HepG2 (cell line): ENCODE data around the gene RGSL1. TPM values are rescaled to one million over a fixed set of nuclear protein-coding genes. Genes with fewer than 3 reads are reported as not detected.

ENCODE experiments used
- ATAC-seq: fragments of 200-7000 bp; cut with Tn5 transposase; 3 replicates; pipeline ENCODE4 v1.9.1; 2020; ENCODE audit warnings: mild to moderate bottlenecking, moderate library complexity
- BruUV-seq: library from RNA; stranded (reverse); fragments of 400-500 nt; replicated peaks from 2 replicates; lab custom pipeline; 2021; lab: Mats Ljungman, UMichigan
- CTCF ChIA-PET: fragments of 300-600 bp; formaldehyde crosslinking; extraction: SDS; loops from one replicate; lab custom pipeline; 2021; ENCODE audit warnings: low total read pairs, inconsistent platforms, low intra/inter-chr PET ratio; lab: Yijun Ruan, JAX
- POLR2A ChIA-PET: fragments of 350-600 bp; sonication (Branson Sonifier 250); formaldehyde crosslinking; loops from one replicate; lab custom pipeline; 2020; ENCODE audit warnings: antibody characterized with exemption, inconsistent platforms; lab: Yijun Ruan, JAX
- DNase-seq: peaks from one replicate; pipeline ENCODE4 v3.0.0-alpha.2; 2015; ENCODE audit warnings: low spot score
- FAIRE-seq: peaks from 3 replicates; lab custom pipeline; 2011; peaks lifted over from hg19 to GRCh38; lab: Jason Lieb, UNC
- H2AFZ ChIP-seq: one replicate; pipeline ENCODE4 v1.6.1; 2011; ENCODE audit warnings: low read length, inconsistent platforms
- H3K27ac ChIP-seq: fragments of 300-600 bp; 3 replicates; pipeline ENCODE4 v1.8.0; 2011; ENCODE audit warnings: mixed run types, mild to moderate bottlenecking, mixed read lengths, low read length, inconsistent platforms; ENCODE audit not compliant: insufficient read depth; ENCODE audit errors: extremely low read length
- H3K27me3 ChIP-seq, 2 experiments: fragments of 200-600 bp in 1 of 2; 2 replicates in 1 of 2; 3 replicates in 1 of 2; pipeline versions ENCODE4 v1.6.0 to v1.8.0; 2011; ENCODE audit warnings: low read length in 2 of 2, mild to moderate bottlenecking in 2 of 2, moderate library complexity in 2 of 2, inconsistent platforms in 1 of 2; ENCODE audit not compliant: insufficient read depth in 2 of 2, control insufficient read depth in 1 of 2
- H3K36me3 ChIP-seq, 2 experiments: fragments of 200-600 bp in 1 of 2; replicated peaks in 1 of 2; 2 replicates in 1 of 2; 3 replicates in 1 of 2; pipeline versions ENCODE4 v1.5.1 to v1.8.0; 2011; ENCODE audit warnings: low read length in 2 of 2, inconsistent platforms in 1 of 2; ENCODE audit not compliant: insufficient read depth in 2 of 2, control insufficient read depth in 1 of 2
- H3K4me1 ChIP-seq: 2 replicates; pipeline ENCODE4 v1.5.1; 2012; ENCODE audit warnings: low read length, inconsistent platforms; ENCODE audit not compliant: insufficient read depth
- H3K4me2 ChIP-seq: 2 replicates; pipeline ENCODE4 v1.6.0; 2011; ENCODE audit warnings: low read depth, low read length, inconsistent platforms
- H3K4me3 ChIP-seq, 3 experiments: fragments of 200-600 bp in 1 of 3; sonication (generic), shearing (Covaris generic) in 1 of 3; replicated peaks in 1 of 3; 2 replicates each; pipeline ENCODE4 v1.5.1; 2011 to 2016; ENCODE audit warnings: low read length in 3 of 3, inconsistent platforms in 2 of 3, low read depth in 2 of 3, mild to moderate bottlenecking in 2 of 3, control low read depth in 1 of 3, mixed read lengths in 1 of 3; ENCODE audit not compliant: insufficient read depth in 1 of 3
- H3K79me2 ChIP-seq: one replicate; pipeline ENCODE4 v1.6.1; 2011; ENCODE audit warnings: low read length, inconsistent platforms; ENCODE audit not compliant: insufficient read depth
- H3K9ac ChIP-seq: 2 replicates; pipeline ENCODE4 v1.6.0; 2011; ENCODE audit warnings: mild to moderate bottlenecking, low read depth, low read length, inconsistent platforms; ENCODE audit not compliant: insufficient read depth
- H3K9me3 ChIP-seq: 2 replicates; pipeline ENCODE4 v1.5.1; 2012; ENCODE audit warnings: mild to moderate bottlenecking, low read length
- H4K20me1 ChIP-seq: 2 replicates; pipeline ENCODE4 v1.6.0; 2011; ENCODE audit warnings: inconsistent platforms, mild to moderate bottlenecking, low read length, moderate library complexity; ENCODE audit not compliant: insufficient read depth
- CCAR2 ChIP-seq: fragments of 200-400 bp; formaldehyde crosslinking; optimal IDR thresholded peaks from 2 replicates; pipeline ENCODE3; 2018; ENCODE audit warnings: low read depth, mild to moderate bottlenecking, low read length, moderate library complexity
- DNMT1 ChIP-seq: sonication (generic); formaldehyde crosslinking; IDR thresholded peaks from 2 replicates; pipeline ENCODE4 v1.5.1; 2020; ENCODE audit warnings: mild to moderate bottlenecking, missing genetic modification reagents
- FOXO4 ChIP-seq: sonication (generic); formaldehyde crosslinking; conservative IDR thresholded peaks from 2 replicates; pipeline ENCODE4 v1.8.1; 2023; ENCODE audit warnings: missing genetic modification reagents
- HNF4A ChIP-seq: sonication (generic); formaldehyde crosslinking; IDR thresholded peaks from 2 replicates; pipeline ENCODE4 v1.4.0; 2020; ENCODE audit warnings: missing genetic modification reagents
- POLR2A ChIP-seq, 2 experiments: IDR thresholded peaks; 2 replicates each; pipeline ENCODE4 v1.6.1; 2011; ENCODE audit warnings: low read depth in 2 of 2, low read length in 2 of 2, mild to moderate bottlenecking in 1 of 2, moderate library complexity in 1 of 2; ENCODE audit not compliant: insufficient read depth in 1 of 2
- POLR2AphosphoS5 ChIP-seq: IDR thresholded peaks from 2 replicates; pipeline ENCODE4 v1.6.1; 2012; ENCODE audit warnings: low read depth, low read length
- ZFP36 ChIP-seq: fragments of 150-350 bp; IDR thresholded peaks from 2 replicates; pipeline ENCODE4 v1.6.1; 2018; ENCODE audit warnings: borderline replicate concordance, low read length, low read depth; ENCODE audit not compliant: partially characterized antibody
- ZNF558 ChIP-seq: sonication (generic); formaldehyde crosslinking; IDR thresholded peaks from 2 replicates; pipeline ENCODE4 v1.9.0; 2022; ENCODE audit warnings: mild to moderate bottlenecking, missing genetic modification reagents, borderline replicate concordance
- ZNF737 ChIP-seq: sonication (generic); formaldehyde crosslinking; IDR thresholded peaks from 2 replicates; pipeline ENCODE4 v1.5.0; 2020; ENCODE audit warnings: missing genetic modification reagents, mild to moderate bottlenecking, borderline replicate concordance
- ZNF740 ChIP-seq: sonication (generic); formaldehyde crosslinking; IDR thresholded peaks from 2 replicates; pipeline ENCODE4 v1.4.0; 2020; ENCODE audit warnings: missing genetic modification reagents
- ZNF776 ChIP-seq: sonication (generic); formaldehyde crosslinking; IDR thresholded peaks from 2 replicates; pipeline ENCODE4 v1.4.0; 2020; ENCODE audit warnings: mild to moderate bottlenecking, missing genetic modification reagents
- WGBS: methylation state at CpG from one replicate; pipeline ENCODE4 v1.1.6; 2017; ENCODE audit warnings: low lambda C conversion rate; 5-methylcytosine and 5-hydroxymethylcytosine counted together
- in situ Hi-C: cut with HindIII; loops from 2 replicates; pipeline ENCODE4 v1.10.0; 2017; ENCODE audit warnings: low pct_unique_long_range_greater_than_20kb; ENCODE audit not compliant: extremely low pct_ligation_motif_present
- intact Hi-C: fragments of 100-400 bp; cut with micrococcal nuclease; formaldehyde crosslinking; loops from one replicate; pipeline ENCODE4 v1.10.0; 2022; ENCODE audit not compliant: unreplicated experiment
- polyA plus RNA-seq, 8 experiments: library from polyadenylated mRNA; depleted of rRNA in 3 of 8; stranded (reverse) in 7 of 8; unstranded in 1 of 8; fragments of >200 nt; fragmentation: Illumina TruSeq in 4 of 8; extraction: Trizol in 4 of 8; gene quantifications; 2 replicates each; pipeline versions ENCODE4 v1.2.1 to v1.2.3, GENCODE V29; 2011 to 2016; ENCODE audit warnings: low read depth in 4 of 8, missing spikeins in 1 of 8, mixed read lengths in 1 of 8; ENCODE audit not compliant: insufficient read depth in 1 of 8
- total RNA-seq, 5 experiments: library from RNA; depleted of rRNA; stranded (reverse); fragments of >200 nt; fragmentation: Illumina TruSeq; extraction: Trizol; gene quantifications; 2 replicates each; pipeline ENCODE4 v1.2.3, GENCODE V29; 2016; ENCODE audit warnings: low read depth in 1 of 5
- TF ChIP-seq, protein P1 (sequence below): sonication (generic); formaldehyde crosslinking; IDR thresholded peaks from 2 replicates; pipeline ENCODE4 v1.5.0; 2020; ENCODE audit warnings: missing genetic modification reagents, mild to moderate bottlenecking, borderline replicate concordance
- TF ChIP-seq, protein P2 (sequence below): fragments of 450-650 bp; IDR thresholded peaks from 2 replicates; pipeline ENCODE4 v1.6.1; 2016

Gene RGSL1
- total and polyA plus RNA-seq, 2 of the 13 experiments (the other 11 are each of a cell fraction or from before 2014, with no cell fraction given), result not detected

DNA sequence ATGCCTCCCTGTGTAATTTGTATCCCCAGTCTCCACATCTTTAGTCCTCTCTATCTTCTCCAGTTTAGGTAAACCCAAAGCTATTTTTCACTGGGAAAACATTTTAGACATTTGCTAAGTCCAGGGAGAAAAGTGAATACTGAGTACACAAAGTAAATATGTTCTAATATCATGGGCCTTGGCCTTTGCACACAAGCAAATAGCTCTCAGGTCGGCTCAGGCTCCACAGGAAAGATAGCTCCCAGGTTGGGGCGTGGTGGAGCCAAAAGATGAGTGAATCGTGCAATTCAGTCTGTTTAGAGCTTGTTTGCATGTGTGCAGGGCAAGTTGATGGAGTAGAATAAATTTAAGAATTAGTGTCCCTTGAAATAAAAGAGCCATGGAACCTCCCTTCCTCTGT lies 7.9 kb downstream of the RGSL1 start (continued):
- TF ChIP-seq FOXO4 (CRISPR knock-in tag), result no peak
- TF ChIP-seq ZNF740 (CRISPR knock-in tag), result no peak
- no peak for TF ChIP-seq ZNF558 (CRISPR knock-in tag)
- TF ChIP-seq, protein P1, sequence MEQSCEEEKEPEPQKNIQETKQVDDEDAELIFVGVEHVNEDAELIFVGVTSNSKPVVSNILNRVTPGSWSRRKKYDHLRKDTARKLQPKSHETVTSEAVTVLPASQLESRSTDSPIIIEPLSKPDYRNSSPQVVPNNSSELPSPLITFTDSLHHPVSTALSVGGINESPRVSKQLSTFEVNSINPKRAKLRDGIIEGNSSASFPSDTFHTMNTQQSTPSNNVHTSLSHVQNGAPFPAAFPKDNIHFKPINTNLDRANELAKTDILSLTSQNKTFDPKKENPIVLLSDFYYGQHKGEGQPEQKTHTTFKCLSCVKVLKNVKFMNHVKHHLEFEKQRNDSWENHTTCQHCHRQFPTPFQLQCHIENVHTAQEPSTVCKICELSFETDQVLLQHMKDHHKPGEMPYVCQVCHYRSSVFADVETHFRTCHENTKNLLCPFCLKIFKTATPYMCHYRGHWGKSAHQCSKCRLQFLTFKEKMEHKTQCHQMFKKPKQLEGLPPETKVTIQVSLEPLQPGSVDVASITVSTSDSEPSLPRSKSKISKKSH (CRISPR knock-in tag), result no peak
- TF ChIP-seq ZNF776 (CRISPR knock-in tag), result no peak
- TF ChIP-seq POLR2A (IDR thresholded peaks at IDR 0.05; ENCODE audit: insufficient read depth in 1 of 2, low read depth in 2 of 2, low read length in 2 of 2), result no peak
- TF ChIP-seq POLR2AphosphoS5, result no peak
- TF ChIP-seq HNF4A (CRISPR knock-in tag), result peak; percentile 78

DNA sequence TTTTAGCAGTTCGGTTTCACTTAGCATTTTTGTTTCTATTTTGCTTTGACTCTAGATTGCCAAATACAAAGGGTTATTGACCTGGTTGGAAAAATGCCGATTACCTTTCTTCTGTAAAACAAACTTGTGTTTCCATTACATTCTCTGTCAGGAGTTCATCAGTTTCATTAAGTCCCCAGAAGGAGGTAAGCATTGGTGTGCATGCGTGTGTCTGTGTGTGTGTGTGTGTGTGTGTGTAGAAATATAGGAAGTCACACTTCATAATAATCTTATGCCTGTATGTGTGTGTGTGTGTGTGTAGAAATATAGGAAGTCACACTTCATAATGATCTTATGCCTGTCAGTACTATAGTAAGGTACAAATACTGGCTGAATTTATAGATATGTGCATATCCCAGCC lies 10.0 kb downstream of the RGSL1 start:
- BruUV-seq, result no TSS peak

More for the DNA sequence above, 10.0 kb downstream of the RGSL1 start:
- no peaks in the 10 kb centered on the region for H3K9me3 ChIP-seq
- no peak for ATAC-seq
- H3K79me2 ChIP-seq, result no peaks in the 10 kb centered on the region
- H3K4me3 ChIP-seq, result no peak overlapping the region
- in situ Hi-C loops (no loop called here), intact Hi-C loops (no loop called here)
- no peak overlapping the region for H3K9ac ChIP-seq
- TF ChIP-seq DNMT1 (no peak), CCAR2 (no peak), ZFP36 (no peak), ZNF737 (CRISPR knock-in tag) (no peak)
- TF ChIP-seq, protein P2, sequence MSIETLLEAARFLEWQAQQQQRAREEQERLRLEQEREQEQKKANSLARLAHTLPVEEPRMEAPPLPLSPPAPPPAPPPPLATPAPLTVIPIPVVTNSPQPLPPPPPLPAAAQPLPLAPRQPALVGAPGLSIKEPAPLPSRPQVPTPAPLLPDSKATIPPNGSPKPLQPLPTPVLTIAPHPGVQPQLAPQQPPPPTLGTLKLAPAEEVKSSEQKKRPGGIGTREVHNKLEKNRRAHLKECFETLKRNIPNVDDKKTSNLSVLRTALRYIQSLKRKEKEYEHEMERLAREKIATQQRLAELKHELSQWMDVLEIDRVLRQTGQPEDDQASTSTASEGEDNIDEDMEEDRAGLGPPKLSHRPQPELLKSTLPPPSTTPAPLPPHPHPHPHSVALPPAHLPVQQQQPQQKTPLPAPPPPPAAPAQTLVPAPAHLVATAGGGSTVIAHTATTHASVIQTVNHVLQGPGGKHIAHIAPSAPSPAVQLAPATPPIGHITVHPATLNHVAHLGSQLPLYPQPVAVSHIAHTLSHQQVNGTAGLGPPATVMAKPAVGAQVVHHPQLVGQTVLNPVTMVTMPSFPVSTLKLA, result no peak
- peaks cover 43% of the 10 kb centered on the region for H3K4me1 ChIP-seq
- no peak overlapping the region for H3K4me2 ChIP-seq
- ChIA-PET CTCF (no interaction called here), POLR2A (no interaction called here)
- no peaks in the 10 kb centered on the region for H3K36me3 ChIP-seq
- 16% methylated on average over 3 of the region's 3 CpGs for WGBS
- no peaks in the 10 kb centered on the region for H3K27me3 ChIP-seq
- FAIRE-seq, result no peak
- no peak for DNase-seq
- no peaks in the 10 kb centered on the region for H4K20me1 ChIP-seq
- no peak overlapping the region for H2AFZ ChIP-seq
- H3K27ac ChIP-seq, result no peak overlapping the region
